IMR-90 (cell line): ENCODE measurements around the gene CGB5.

Experiments used
- FOS ChIP-seq: fragments of 150-350 bp; IDR thresholded peaks from 2 replicates; pipeline ENCODE4 v1.6.1; 2016; ENCODE audit warnings: low read depth, low read length
- MAFK ChIP-seq: IDR thresholded peaks from 2 replicates; pipeline ENCODE4 v1.6.1; 2012; ENCODE audit warnings: low read depth, low read length, improper control_type of control experiment
- MAZ ChIP-seq: IDR thresholded peaks from 2 replicates; pipeline ENCODE4 v1.6.1; 2012; ENCODE audit warnings: low read depth, mild to moderate bottlenecking, low read length, improper control_type of control experiment, moderate library complexity, borderline replicate concordance
- POLR2A ChIP-seq: IDR thresholded peaks from 2 replicates; pipeline ENCODE4 v1.6.1; 2012; ENCODE audit warnings: mild to moderate bottlenecking, low read depth, low read length
- TF ChIP-seq, protein P1 (sequence below): conservative IDR thresholded peaks from 2 replicates; pipeline ENCODE4 v1.5.1; 2012; ENCODE audit warnings: mild to moderate bottlenecking, low read depth, low read length, improper control_type of control experiment
- TF ChIP-seq, protein P2 (sequence below): fragments of 150-350 bp; IDR thresholded peaks from 2 replicates; pipeline ENCODE4 v1.6.1; 2017; ENCODE audit warnings: mild to moderate bottlenecking, antibody characterized with exemption, low read length, low read depth

- TF ChIP-seq, protein P1, sequence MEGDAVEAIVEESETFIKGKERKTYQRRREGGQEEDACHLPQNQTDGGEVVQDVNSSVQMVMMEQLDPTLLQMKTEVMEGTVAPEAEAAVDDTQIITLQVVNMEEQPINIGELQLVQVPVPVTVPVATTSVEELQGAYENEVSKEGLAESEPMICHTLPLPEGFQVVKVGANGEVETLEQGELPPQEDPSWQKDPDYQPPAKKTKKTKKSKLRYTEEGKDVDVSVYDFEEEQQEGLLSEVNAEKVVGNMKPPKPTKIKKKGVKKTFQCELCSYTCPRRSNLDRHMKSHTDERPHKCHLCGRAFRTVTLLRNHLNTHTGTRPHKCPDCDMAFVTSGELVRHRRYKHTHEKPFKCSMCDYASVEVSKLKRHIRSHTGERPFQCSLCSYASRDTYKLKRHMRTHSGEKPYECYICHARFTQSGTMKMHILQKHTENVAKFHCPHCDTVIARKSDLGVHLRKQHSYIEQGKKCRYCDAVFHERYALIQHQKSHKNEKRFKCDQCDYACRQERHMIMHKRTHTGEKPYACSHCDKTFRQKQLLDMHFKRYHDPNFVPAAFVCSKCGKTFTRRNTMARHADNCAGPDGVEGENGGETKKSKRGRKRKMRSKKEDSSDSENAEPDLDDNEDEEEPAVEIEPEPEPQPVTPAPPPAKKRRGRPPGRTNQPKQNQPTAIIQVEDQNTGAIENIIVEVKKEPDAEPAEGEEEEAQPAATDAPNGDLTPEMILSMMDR, result peak; percentile 71
- TF ChIP-seq MAZ (no peak), MAFK (no peak), FOS (no peak), POLR2A (no peak)
- TF ChIP-seq, protein P2, sequence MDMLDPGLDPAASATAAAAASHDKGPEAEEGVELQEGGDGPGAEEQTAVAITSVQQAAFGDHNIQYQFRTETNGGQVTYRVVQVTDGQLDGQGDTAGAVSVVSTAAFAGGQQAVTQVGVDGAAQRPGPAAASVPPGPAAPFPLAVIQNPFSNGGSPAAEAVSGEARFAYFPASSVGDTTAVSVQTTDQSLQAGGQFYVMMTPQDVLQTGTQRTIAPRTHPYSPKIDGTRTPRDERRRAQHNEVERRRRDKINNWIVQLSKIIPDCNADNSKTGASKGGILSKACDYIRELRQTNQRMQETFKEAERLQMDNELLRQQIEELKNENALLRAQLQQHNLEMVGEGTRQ, result no peak
These were observed 43.9 kb upstream of the CGB5 start for GRCh38 chr19:48999481-49000325.
